ENCODE results near the gene ZNF333. TPM values are rescaled to one million over a fixed set of nuclear protein-coding genes. Genes with fewer than 3 reads are reported as not detected.
"Not testable (repeated sequence)": the region's sequence is repeated elsewhere in the genome, so short reads cannot be mapped to it uniquely, and the experiment has no call there.

Gene ZNF333
- polyA plus RNA-seq, 1 experiment: 16.4 TPM

- Histone ChIP-seq H3K36me3 (ENCODE audit: control insufficient read depth, insufficient read depth, low read length) (no peaks in the 10 kb centered on the region), H3K4me3 (ENCODE audit: low read depth, low read length) (no peak overlapping the region), H3K27me3 (ENCODE audit: control insufficient read depth, insufficient read depth, low read length) (no peaks in the 10 kb centered on the region)
- DNase-seq (ENCODE audit: low read depth): no peak
- POLR2A ChIA-PET: no interaction called here
- CTCF ChIA-PET: no interaction called here
- no peak for TF ChIP-seq CTCF (IDR thresholded peaks at IDR 0.05; ENCODE audit: insufficient read depth, low read depth, low read length)
Observed at GRCh38 chr19:14764401-14764800, 74.6 kb downstream of the ZNF333 start.

- H3K27me3 ChIP-seq (ENCODE audit: control insufficient read depth, insufficient read depth, low read length); H3K4me3 ChIP-seq (ENCODE audit: low read depth, low read length); POLR2A ChIA-PET; DNase-seq (ENCODE audit: low read depth); H3K36me3 ChIP-seq (ENCODE audit: control insufficient read depth, insufficient read depth, low read length): not testable (repeated sequence)
- CTCF ChIA-PET: interaction anchor here (0.5 kb wide), 1 partner anchor 819 kb away, joined by 3 read pairs; no protein-coding TSS in a partner anchor
Observed at GRCh38 chr19:14765403-14765802, 75.6 kb downstream of the ZNF333 start.

- POLR2A ChIA-PET; H3K36me3 ChIP-seq (ENCODE audit: control insufficient read depth, insufficient read depth, low read length); H3K27me3 ChIP-seq (ENCODE audit: control insufficient read depth, insufficient read depth, low read length); H3K4me3 ChIP-seq (ENCODE audit: low read depth, low read length); DNase-seq (ENCODE audit: low read depth): not testable (repeated sequence)
- CTCF ChIA-PET: interaction anchor here (0.5 kb wide), 1 partner anchor 819 kb away, joined by 3 read pairs; no protein-coding TSS in a partner anchor
Observed at GRCh38 chr19:14765841-14766240, 76.0 kb downstream of the ZNF333 start.

GRCh38 chr19:14767466-14767971 is 77.7 kb downstream of the ZNF333 start:
- DNase-seq (ENCODE audit: low read depth): no peak
- ChIA-PET CTCF (no interaction called here), POLR2A (no interaction called here)
- H3K27me3 ChIP-seq (ENCODE audit: control insufficient read depth, insufficient read depth, low read length): no peaks in the 10 kb centered on the region
- H3K36me3 ChIP-seq (ENCODE audit: control insufficient read depth, insufficient read depth, low read length): peaks cover 2% of the 10 kb centered on the region; the same call in 1 of the 2 replicates
- no peak overlapping the region for H3K4me3 ChIP-seq (ENCODE audit: low read depth, low read length)
- TF ChIP-seq CTCF (IDR thresholded peaks at IDR 0.05; ENCODE audit: insufficient read depth, low read depth, low read length): no peak

- Histone ChIP-seq H3K27me3 (ENCODE audit: control insufficient read depth, insufficient read depth, low read length) (no peaks in the 10 kb centered on the region), H3K36me3 (ENCODE audit: control insufficient read depth, insufficient read depth, low read length) (peaks cover 2% of the 10 kb centered on the region; the same call in 1 of the 2 replicates), H3K4me3 (ENCODE audit: low read depth, low read length) (no peak overlapping the region)
- ChIA-PET POLR2A (no interaction called here), CTCF (no interaction called here)
- DNase-seq (ENCODE audit: low read depth): no peak
- no peak for TF ChIP-seq CTCF (IDR thresholded peaks at IDR 0.05; ENCODE audit: insufficient read depth, low read depth, low read length)
Observed at GRCh38 chr19:14768001-14768400, 78.2 kb downstream of the ZNF333 start.

GRCh38 chr19:14769201-14769600 is 79.4 kb downstream of the ZNF333 start:
- Histone ChIP-seq H3K36me3 (ENCODE audit: control insufficient read depth, insufficient read depth, low read length) (peaks cover 2% of the 10 kb centered on the region; the same call in 1 of the 2 replicates), H3K27me3 (ENCODE audit: control insufficient read depth, insufficient read depth, low read length) (no peaks in the 10 kb centered on the region), H3K4me3 (ENCODE audit: low read depth, low read length) (no peak overlapping the region)
- CTCF ChIA-PET: interaction anchor here (1.2 kb wide), 1 partner anchor 16 kb away, joined by 3 read pairs; no protein-coding TSS in a partner anchor
- DNase-seq (ENCODE audit: low read depth): no peak
- POLR2A ChIA-PET: no interaction called here
- TF ChIP-seq CTCF (IDR thresholded peaks at IDR 0.05; ENCODE audit: insufficient read depth, low read depth, low read length): no peak

Measured in BJ (cell line).